Stimulated activated CD8-positive, alpha-beta memory T cell treated with anti-CD3 and anti-CD28 coated beads, Interleukin-12 subunit alpha, Interleukin-12 subunit beta, amount 100 ng/mL, for 1 hour (primary cell): ENCODE data around the gene AVEN.
"Not testable (repeated sequence)": the region's sequence is repeated elsewhere in the genome, so short reads cannot be mapped to it uniquely, and the experiment has no call there.

Experiments used
- DNase-seq: peaks from one replicate; pipeline ENCODE4 v3.0.0-alpha.2; 2020; ENCODE audit warnings: low read depth

AVEN gene

DNA sequence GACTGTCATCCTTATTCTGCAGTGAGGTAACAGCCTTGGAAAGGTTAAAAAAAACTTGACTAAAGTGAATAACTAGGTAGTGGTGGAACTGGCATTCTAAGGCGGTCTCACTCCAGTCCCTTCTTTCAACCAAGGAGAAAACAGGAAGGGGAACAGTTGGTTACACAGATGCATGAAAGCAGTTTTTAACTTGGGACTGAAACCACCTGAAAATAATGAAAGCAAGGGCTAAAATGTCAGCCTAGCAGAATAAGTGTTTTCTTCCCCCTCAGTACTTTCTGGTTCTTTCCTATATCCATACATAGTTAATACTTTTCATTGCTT, 748 bp upstream of the AVEN start:
- DNase-seq, result no peak

DNA sequence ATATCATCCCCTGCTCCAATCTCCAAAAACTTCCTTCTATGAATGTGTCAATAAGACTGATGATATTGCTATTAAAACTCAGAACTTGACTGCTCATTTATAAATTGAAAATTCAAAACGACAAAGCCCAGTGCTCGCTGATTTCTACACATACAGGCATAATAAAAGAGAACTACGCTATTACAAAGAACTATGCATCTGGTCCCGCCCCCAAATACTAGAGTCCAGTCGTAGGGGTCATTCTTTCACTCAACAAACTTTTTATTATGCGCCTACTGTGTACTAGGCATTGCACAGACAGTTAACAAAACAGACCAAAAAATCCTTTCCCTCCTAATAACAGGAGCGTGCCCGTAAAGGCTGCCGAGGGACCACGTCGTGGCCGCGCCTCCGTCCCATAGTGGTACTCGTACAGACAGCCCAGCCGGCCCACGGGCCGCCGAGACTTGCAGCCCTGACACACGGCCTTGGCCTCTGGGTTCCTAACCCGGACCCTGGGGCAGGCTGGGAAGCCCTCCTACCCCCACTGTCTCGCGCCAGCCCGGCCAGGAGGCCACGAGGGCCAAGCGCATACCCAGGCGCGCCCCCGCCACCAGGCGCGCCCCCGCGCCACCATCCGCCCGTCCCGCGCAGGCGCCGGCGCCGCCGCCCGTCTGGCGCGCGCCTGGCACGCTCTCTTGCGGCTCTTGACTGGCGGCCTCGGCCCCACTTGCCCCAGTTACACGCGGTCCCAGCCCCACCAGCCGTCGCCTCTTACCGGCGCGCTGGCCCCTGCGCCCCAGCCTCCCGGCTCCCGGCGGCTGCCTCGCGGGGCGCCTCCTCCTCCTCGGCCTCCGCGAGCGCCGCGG, 757 bp downstream of the AVEN start:
- DNase-seq, result peak; percentile 51

GRCh38 chr15:34031987-34032760, 6.8 kb downstream of the AVEN start:
- DNase-seq, result no peak

GRCh38 chr15:34027606-34028005, 11.4 kb downstream of the AVEN start:
- no peak for DNase-seq

DNA sequence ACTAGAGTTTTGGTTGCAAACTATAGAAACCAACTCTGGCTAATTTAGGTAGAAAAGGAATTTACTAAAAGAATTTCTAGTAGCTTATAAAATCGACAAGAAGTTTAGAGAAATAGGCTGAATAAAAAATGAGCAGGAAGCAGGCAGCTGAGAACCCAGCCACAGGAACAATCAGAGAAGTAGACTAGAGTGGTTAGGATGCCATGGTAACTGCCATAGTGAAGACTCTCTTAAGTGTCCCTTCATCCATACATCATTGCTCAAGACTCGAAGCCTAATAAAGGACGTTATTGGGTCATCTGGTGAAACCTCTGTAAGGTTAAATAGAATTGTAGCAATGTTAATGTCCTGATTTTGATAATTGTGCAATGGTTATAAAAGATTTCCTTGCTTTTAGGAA, 13.8 kb downstream of the AVEN start:
- no peak for DNase-seq

DNA sequence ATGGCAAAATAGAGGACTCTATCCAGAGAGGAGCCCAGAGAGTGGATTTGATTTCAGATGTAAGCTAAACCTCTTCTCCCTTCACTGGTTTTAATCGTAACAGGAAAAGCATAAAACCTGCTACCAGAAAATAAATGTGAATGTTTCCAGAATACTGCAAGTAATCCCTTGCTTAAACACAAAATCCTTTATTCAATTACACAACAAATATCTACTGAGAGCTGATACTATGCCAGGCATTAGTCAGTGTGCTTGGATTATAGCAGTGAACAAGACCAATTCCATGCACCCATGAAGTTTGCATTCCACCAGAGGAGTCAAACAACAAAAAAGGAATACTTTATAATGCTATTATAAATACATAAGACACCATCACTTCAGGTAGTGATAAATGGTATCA, 15.1 kb downstream of the AVEN start:
- no peak for DNase-seq

DNA sequence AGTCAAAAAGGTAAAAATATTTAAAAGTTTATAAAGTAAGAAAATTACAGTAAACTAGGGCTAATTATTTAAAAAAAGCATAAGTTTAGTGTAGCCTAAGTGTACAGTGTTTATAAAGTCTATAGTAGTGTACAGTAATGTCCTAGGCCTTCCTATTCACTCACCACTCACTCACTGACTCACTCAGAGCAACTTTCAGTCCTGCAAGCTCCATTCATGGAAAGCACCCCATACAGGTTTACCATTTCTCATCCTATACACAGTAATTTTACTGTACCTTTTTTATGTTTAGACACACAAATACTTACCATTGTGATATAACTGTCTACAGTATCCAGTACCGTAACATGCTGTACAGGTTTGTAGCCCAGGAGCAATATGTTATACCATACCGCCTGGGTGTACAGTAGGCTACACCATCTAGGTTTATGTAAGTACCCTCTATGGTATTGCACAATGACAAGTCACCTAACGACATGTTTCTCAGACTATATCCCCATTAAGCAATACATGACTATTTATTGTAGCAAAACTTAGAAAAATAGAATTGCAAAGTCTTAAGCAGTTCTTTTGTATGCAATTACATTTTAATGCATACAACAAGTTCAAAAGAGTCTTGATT, 19.5 kb downstream of the AVEN start:
- no peak for DNase-seq

DNA sequence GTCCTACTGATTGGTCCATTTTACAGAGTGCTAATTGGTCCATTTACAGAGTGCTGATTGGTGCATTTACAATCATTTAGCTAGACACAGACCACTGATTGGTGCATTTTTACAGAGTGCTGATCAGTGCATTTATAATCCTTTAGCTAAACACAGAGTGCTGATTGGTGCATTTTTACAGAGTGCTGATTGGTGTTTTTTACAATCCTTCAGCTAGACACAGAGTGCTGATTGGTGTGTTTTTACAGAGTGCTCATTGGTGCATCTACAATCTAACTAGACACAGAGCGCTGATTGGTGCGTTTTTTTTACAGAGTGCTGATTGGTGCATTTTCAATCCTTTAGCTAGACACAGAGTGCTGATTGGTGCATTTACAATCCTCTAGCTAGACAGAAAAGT, 20.3 kb downstream of the AVEN start:
- not testable (repeated sequence) for DNase-seq

GRCh38 chr15:34018021-34018645, 20.9 kb downstream of the AVEN start:
- DNase-seq, result no peak

DNA sequence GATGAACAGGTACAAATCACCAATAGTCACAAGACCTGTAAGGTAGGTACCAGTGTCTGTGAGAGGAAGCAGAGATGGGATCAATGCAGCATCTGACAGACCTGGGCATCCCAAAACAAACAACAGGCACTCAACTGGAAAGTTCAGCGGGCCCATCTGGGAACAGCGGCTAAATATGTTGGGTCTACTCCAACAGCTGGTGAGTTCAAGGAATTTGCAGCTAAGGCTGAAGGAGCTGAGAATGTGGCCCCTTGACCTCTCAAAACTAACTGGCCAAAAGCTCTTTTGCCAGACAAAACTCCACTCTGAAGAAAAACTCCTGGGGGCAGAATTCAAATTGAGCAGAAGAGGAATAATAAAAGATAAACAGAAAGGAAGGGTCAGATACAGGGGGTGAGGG, 24.4 kb downstream of the AVEN start:
- DNase-seq, result no peak

DNA sequence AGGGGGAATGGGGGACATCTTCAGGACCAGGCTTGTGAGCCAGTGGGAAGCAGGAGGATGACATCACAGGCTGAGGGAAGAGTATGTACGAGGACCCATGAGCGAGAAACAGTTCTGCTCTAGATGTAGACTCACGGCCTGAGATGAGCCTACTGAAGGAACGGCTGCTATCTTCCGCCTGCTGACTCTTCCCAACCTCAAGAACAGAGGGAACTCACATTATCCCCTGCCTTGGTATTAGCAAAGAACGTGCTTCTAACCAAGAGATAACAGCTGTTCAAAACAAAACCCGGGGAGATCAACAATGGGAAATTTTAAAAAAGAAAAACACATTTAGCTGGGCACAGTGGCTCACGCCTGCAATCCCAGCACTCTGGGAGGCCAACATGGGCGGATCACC, 25.3 kb downstream of the AVEN start:
- DNase-seq, result no peak

DNA sequence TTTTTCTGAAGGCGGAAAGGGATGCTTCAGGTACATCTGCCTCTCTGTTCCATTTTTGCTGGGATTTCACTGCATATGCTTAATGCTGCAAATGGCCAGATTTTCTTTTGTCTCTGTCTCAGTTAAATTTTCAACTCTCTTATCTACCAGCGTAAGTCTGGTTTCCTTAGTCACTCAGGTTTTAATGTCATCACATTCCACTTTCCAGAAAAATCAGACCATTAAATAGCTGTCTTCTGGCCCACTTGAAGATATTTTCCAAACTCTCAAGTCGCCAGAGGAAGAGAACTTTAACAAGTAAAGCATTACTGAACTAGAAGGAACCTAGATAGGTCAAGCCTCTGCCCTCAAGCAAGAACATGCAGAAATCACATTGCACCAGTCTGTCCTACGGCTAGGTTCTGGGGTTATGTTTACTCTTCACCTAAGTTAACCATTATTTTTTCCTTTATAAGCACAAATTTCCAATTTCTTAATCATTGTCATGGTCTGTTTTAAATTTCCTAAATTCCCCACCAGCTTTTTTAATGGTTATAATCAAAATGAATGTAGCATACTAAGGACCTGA, 26.5 kb downstream of the AVEN start:
- DNase-seq, result no peak

DNA sequence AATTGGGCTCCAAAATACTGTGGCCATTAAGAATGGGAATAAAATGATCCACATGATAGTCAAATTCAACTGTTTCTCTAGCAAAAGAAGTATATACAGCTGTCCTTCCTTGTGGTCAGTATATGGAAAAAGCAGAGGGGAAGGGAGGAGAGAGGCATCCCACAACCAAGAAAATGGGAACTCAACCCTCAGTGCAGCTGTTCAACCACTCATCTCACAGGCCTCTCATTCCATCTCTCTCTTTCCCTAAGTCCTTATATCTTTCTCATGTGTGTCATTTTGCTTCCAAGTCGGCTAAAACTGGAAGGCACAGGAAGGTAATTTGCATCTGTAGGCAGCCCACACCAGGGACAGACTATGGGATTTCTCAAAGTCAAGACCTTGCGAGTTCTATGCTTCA, 27.5 kb downstream of the AVEN start:
- no peak for DNase-seq

DNA sequence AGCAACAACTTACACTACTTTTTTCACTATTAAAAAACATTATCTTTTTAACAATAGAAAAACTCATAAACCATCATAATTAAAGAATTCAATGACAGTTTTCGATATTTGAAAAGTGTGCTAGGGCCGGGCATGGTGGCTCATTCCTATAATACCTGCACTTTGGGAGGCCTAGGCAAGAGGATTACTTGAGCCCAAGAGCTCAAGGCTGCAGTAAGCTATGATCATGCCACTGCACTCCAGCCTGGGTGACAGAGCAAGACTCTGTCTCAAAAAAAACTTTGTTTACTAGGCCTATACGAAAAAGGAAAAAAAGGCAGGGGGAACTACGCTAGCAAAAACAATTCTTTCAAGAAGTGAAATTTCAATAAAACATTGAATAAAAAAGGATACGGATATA, 28.1 kb downstream of the AVEN start:
- no peak for DNase-seq

- DNase-seq, result no peak
Measured at GRCh38 chr15:34009656-34010055, 29.3 kb downstream of the AVEN start.

DNA sequence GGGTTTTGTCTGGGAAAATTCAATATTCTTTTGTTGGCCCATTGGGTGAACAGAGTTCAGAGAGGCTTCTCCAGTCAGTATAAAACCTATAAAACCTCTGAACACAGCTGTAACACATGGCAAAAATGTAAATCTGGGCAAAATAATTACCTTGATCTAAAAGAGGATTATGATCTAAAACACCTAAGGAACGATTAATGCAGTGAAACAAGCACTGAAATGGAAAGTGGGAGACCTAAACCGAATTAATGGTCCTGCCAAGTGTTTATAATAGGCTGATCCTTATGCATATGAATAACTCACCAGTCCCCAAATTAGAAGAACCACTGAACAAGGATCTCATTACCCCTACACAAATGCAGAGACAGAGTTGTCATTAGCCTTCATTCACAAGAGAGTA, 32.6 kb downstream of the AVEN start:
- no peak for DNase-seq

- DNase-seq, result no peak
Measured at GRCh38 chr15:34001536-34001935, 37.5 kb downstream of the AVEN start.

GRCh38 chr15:33995666-33996065, 43.3 kb downstream of the AVEN start:
- DNase-seq, result not testable (repeated sequence)

- no peak for DNase-seq
Measured at GRCh38 chr15:33994005-33994615, 44.9 kb downstream of the AVEN start.

GRCh38 chr15:33988384-33988783, 50.6 kb downstream of the AVEN start:
- no peak for DNase-seq

GRCh38 chr15:33987444-33987843, 51.6 kb downstream of the AVEN start:
- no peak for DNase-seq

- DNase-seq, result no peak
Measured at GRCh38 chr15:33985751-33986150, 53.3 kb downstream of the AVEN start.
